SJCRH30 (cell line): ENCODE data around the gene POLR2J3. TPM values are rescaled to one million over a fixed set of nuclear protein-coding genes. Genes with fewer than 3 reads are reported as not detected.
"Not testable (repeated sequence)": the region's sequence is repeated elsewhere in the genome, so short reads cannot be mapped to it uniquely, and the experiment has no call there.

Experiments
- DNase-seq, 2 experiments: peaks; one replicate each; pipeline ENCODE4 v3.0.0-alpha.2; 2015 to 2020
- H3K27ac ChIP-seq: fragments of 250-450 bp; sonication (Bioruptor Pico); 2 replicates; pipeline ENCODE4 v1.5.1; 2020; ENCODE audit warnings: mild to moderate bottlenecking, moderate library complexity
- H3K27me3 ChIP-seq: fragments of 250-450 bp; sonication (Bioruptor Pico); 2 replicates; pipeline ENCODE4 v1.5.1; 2020; ENCODE audit warnings: mild to moderate bottlenecking, moderate library complexity
- H3K36me3 ChIP-seq: fragments of 250-450 bp; sonication (Bioruptor Pico); 2 replicates; pipeline ENCODE4 v1.5.1; 2020; ENCODE audit warnings: mild to moderate bottlenecking, moderate library complexity
- H3K4me1 ChIP-seq: fragments of 250-450 bp; sonication (Bioruptor Pico); 2 replicates; pipeline ENCODE4 v1.5.1; 2020; ENCODE audit warnings: mild to moderate bottlenecking, moderate library complexity
- H3K4me3 ChIP-seq: fragments of 250-450 bp; sonication (Bioruptor Pico); 2 replicates; pipeline ENCODE4 v1.5.1; 2020; ENCODE audit warnings: mild to moderate bottlenecking, moderate library complexity
- H3K9me3 ChIP-seq: fragments of 250-450 bp; sonication (Bioruptor Pico); replicated peaks from 2 replicates; pipeline ENCODE4 v1.5.1; 2020; ENCODE audit warnings: mild to moderate bottlenecking, moderate library complexity
- total RNA-seq: library from RNA; depleted of rRNA; stranded (reverse); fragments of >200 nt; shearing (Covaris generic); gene quantifications from 2 replicates; pipeline ENCODE4 v1.2.3, GENCODE V29; 2014; rRNA removed

The POLR2J3 gene
- 21.5 and 27.3 TPM in 2 replicates for total RNA-seq

DNA sequence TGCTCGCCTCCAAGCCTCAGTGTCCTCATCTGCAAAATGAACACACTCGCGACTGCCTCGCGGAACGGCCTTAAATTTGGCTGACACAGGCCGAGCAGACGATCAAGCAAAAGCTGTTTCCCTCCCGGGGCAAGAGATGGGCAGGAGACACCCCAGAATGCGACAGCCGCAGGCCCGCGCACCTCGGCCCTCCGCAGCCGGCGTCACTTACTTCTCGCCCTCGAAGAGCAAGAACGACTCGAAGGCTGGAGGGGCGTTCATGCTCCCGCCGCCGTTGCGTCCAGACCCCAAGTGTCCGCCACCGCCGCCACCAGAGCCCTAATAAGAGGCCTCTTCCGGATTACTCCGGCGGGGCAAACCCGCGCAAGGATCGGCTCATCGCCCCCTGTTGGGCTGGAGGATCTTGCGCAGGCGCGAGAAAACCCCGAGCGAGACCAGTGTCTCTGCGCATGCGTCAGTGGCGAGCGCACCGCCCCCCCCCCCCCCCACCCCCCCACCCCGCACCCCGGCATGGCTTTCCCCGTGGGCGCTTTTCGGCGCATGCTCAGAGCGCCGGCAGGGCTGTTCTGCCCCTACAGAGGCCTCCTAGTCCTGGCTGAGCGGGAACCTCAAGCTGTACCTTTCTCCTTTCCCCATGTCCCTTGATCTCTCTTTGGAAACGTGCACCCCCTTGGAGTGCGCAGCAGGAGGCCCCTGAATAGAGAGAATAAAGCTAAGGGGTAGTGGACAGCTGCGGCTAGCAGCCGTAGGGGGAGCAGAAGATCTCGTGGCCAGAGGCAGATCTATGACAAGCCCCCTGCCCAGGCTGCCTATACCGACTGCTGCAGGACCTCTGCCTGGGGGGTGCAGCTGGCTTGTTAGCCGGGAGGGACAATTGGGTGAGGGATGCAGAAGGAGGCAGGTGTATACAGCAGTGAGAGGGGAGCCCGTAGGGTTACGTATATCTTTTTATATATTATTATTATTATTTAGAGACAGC, at the start of gene POLR2J3:
Gene POLR2J3, minus strand, starts transcription at position 323 of the 979 bp plus-strand sequence. Its CDS starts 62 bp downstream, at position 261.
- H3K36me3 ChIP-seq, H3K4me1 ChIP-seq, H3K27me3 ChIP-seq, H3K9me3 ChIP-seq: not testable (repeated sequence)
- H3K27ac ChIP-seq = peak within 1 kb of the TSS; percentile 57
- peak in 1 of 2 experiments; percentile 99 for DNase-seq
- peak within 1 kb of the TSS; percentile 99 for H3K4me3 ChIP-seq

GRCh38 chr7:102618122-102618521, 45.7 kb upstream of the POLR2J3 start:
- H3K4me3 ChIP-seq, H3K9me3 ChIP-seq, H3K4me1 ChIP-seq, H3K27ac ChIP-seq, H3K36me3 ChIP-seq, H3K27me3 ChIP-seq: not testable (repeated sequence)
- peak in 1 of 2 experiments; percentile 0 for DNase-seq

DNA sequence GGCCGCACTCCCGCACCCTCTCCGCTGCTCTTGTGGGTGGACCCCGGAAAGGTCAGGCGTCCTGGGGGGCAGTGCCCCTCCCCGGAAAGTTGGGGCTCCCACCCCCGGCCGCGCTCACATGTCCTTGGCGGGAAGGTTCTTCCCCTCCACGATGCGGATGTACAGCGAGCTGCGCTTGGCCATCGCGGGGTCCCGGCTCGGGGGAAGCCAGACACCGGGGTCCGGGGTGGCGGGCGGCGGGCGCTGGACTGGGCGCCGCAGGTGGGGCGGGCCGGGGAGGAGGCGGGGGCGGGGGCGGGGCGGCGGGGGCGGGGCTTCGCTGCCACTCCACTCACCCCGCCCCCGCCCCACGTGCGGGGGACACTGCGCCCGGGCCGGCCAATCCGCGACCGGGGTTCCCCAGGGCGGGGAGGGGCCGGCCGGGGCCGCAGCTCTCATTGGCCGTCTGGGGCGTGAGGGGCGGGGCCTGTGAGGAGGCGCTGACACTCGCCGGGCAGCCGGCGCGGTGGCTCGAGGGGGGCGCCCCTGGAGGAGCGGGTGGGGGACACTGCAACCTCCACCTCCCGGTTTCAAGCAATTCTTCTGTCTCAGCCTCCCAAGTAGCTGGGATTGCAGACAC, 44.2 kb upstream of the POLR2J3 start, which contains the start of gene RASA4:
Gene RASA4, minus strand, starts transcription at position 250 of the 619 bp plus-strand sequence. Its CDS starts 67 bp downstream, at position 183.
- DNase-seq = peak; percentile 17 to 30
- not testable (repeated sequence) for H3K4me3 ChIP-seq, H3K27ac ChIP-seq, H3K9me3 ChIP-seq, H3K4me1 ChIP-seq, H3K27me3 ChIP-seq, H3K36me3 ChIP-seq

GRCh38 chr7:102615930-102616329, 43.5 kb upstream of the POLR2J3 start:
- H3K4me3 ChIP-seq, H3K4me1 ChIP-seq, H3K27me3 ChIP-seq, H3K9me3 ChIP-seq, H3K36me3 ChIP-seq, DNase-seq, H3K27ac ChIP-seq: not testable (repeated sequence)

GRCh38 chr7:102614873-102615272, 42.5 kb upstream of the POLR2J3 start:
- H3K4me3 ChIP-seq, H3K4me1 ChIP-seq, DNase-seq, H3K27ac ChIP-seq, H3K9me3 ChIP-seq, H3K36me3 ChIP-seq, H3K27me3 ChIP-seq: not testable (repeated sequence)

GRCh38 chr7:102614346-102614697, 41.9 kb upstream of the POLR2J3 start:
- H3K27me3 ChIP-seq, DNase-seq, H3K4me3 ChIP-seq, H3K4me1 ChIP-seq, H3K27ac ChIP-seq, H3K36me3 ChIP-seq, H3K9me3 ChIP-seq: not testable (repeated sequence)

DNA sequence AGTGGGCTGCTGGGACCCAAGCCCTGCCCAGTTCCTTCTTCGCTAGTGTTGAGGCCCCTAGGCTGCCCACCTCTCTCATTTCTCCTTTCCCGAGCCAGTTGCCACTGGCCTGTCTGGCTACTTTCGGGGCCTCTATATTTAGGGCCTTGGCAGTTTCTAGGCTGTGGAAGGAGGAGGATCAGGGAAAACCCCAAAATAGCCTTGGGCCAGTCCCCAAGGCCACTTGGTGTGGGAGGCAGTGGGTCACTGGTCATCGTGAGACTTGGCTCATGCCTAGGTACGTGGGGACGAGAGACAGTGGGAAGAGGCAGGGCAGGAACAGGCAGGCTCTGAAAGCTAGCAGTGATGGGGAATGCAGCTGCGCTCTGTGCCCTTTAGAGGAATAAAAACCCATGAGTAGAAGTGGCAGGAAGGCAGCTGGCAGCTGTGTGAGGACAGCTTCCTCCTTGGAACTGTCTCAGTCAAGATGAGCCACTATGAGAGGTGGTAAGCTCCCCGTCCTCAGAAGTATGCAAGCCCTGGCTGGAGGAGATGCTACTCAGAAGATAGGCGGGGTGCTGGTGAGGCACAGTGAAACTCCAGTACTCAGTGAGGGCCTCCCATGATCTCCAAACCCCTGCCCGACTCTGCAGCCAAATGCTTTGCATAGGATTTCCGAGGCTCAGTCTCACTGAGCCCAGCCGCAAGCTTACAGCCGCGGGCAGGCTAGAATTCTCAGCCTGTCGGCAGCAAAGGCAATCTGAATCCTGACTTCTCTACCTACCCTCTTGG, 41.4 kb upstream of the POLR2J3 start:
- not testable (repeated sequence) for H3K9me3 ChIP-seq, H3K36me3 ChIP-seq, DNase-seq, H3K4me3 ChIP-seq, H3K27ac ChIP-seq, H3K27me3 ChIP-seq, H3K4me1 ChIP-seq

- H3K27ac ChIP-seq = not testable (repeated sequence)
These were observed 39.4 kb upstream of the POLR2J3 start for GRCh38 chr7:102611675-102612325.

DNA sequence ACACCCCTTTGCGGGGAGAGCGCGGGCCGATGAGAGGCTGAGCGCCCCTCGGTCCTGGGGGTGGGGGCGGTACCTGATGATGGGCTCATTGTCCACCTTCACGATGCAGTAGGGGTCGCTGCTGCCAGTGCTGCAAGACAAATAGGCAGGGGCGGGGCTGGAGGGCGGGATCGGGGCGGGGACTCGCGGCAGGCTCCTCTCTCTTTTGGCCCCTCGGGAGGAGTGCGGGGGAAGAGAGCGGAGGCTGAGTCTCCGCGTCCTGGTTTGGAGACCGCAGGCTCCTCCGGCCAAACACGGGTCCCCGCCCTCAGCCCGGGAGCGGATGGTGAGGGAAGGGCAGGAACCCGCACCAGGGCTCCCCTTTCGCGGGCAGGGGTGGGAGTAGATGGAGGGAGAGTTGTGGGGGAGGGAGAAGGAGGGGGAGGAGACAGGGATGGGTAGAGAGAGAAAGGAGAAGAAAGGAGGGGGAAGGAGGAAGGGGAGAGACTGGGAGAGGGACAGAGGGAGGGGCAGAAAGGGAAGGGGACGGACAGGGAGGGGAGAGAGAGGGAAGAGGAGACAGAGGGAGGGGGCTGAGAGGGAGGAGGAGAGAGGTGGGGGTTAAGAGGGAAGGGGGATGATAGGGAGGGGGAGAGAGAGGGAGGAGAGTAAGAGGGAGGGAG, 38.8 kb upstream of the POLR2J3 start:
- not testable (repeated sequence) for H3K27me3 ChIP-seq, H3K27ac ChIP-seq, H3K4me3 ChIP-seq

More at GRCh38 chr7:102611675-102612325, 39.4 kb upstream of the POLR2J3 start:
- H3K27me3 ChIP-seq, H3K36me3 ChIP-seq, H3K4me3 ChIP-seq, H3K4me1 ChIP-seq, H3K9me3 ChIP-seq: not testable (repeated sequence)
- DNase-seq = peak; percentile 15 to 31

DNA sequence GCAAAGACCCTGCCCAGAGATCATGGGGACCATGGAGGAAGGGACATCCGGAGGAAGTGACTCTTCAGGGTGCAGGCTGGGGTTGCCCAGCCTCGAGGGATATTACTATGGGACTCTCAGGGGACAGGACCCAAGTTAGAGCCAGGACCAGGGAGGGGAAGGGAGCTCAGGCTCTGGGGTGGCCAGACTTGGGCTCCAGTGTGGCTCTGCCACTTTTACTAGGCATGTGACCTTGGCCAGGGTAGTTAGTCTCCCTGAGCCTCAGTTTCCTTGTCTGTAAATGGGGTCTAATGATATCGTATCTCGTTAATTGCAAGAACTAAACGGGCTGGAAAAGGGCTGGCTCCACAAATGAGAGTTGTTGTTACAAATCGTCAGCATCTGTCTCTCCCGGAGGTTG, 38.1 kb upstream of the POLR2J3 start:
- not testable (repeated sequence) for H3K27ac ChIP-seq, DNase-seq, H3K36me3 ChIP-seq, H3K4me3 ChIP-seq, H3K27me3 ChIP-seq, H3K4me1 ChIP-seq, H3K9me3 ChIP-seq

More for the DNA sequence above, 38.8 kb upstream of the POLR2J3 start:
- not testable (repeated sequence) for DNase-seq, H3K9me3 ChIP-seq, H3K36me3 ChIP-seq, H3K4me1 ChIP-seq

DNA sequence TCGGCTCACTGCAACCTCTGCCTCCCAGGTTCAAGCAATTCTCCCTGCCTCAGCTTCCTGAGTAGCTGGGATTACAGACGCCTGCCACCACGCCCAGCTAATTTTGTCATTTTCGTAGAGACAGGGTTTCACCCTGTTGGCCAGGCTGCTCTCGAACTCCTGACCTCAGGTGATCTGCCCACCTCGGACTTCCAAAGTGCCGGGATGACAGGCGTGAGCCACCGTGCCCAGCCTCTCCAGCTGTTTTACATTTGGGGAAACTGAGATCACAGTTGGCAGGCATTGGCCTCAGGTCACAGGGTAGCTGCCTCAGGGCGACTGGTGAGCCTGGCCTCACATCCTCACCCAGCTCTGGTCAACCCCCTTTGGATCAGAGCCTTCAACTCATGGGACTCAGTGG, 37.4 kb upstream of the POLR2J3 start:
- H3K4me1 ChIP-seq, H3K4me3 ChIP-seq, DNase-seq, H3K27me3 ChIP-seq, H3K27ac ChIP-seq, H3K36me3 ChIP-seq, H3K9me3 ChIP-seq: not testable (repeated sequence)

- H3K27ac ChIP-seq, H3K36me3 ChIP-seq, H3K4me1 ChIP-seq, H3K9me3 ChIP-seq, H3K4me3 ChIP-seq, H3K27me3 ChIP-seq, DNase-seq: not testable (repeated sequence)
These were observed 34.5 kb upstream of the POLR2J3 start for GRCh38 chr7:102606848-102607247.

DNA sequence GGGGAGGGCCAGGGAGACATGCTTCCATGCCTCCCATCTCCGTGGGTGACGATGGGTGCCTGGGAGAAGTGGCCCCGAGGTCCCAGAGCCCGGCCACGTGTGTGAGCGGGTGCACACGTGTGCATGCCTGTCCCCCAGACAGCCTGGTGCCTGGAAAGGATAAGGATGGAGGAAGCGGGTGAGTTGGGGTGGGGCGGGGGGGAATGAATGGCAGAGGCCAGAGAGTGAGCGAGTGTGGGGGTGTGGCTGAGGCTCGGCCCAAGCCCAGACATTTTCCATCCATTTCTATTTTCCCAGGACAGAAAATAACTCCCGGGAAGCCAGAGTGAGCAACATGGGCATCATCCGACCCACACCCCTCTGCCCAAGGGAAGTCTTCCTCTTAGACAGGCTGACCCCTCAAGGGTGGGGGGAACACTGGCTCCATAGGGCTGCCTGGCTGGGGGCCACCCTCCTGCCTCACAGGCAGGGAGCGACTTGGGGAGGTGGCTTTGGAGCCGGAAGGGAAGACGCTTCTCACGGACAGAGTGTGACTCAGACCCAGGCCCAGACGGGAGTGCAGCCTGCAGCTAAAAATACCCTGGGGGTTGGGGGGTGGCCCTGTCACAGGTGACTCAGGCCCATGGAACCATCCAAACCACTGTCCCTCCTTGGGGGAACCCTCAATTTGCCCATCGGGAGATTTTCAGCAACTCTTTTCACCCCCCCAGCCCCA, 32.2 kb upstream of the POLR2J3 start:
- not testable (repeated sequence) for DNase-seq, H3K27ac ChIP-seq, H3K4me3 ChIP-seq, H3K36me3 ChIP-seq, H3K4me1 ChIP-seq, H3K27me3 ChIP-seq, H3K9me3 ChIP-seq

GRCh38 chr7:102602317-102602716, 29.9 kb upstream of the POLR2J3 start:
- DNase-seq, H3K36me3 ChIP-seq, H3K4me3 ChIP-seq, H3K27ac ChIP-seq, H3K27me3 ChIP-seq, H3K9me3 ChIP-seq, H3K4me1 ChIP-seq: not testable (repeated sequence)
